Heart left ventricle (tissue), 13 donors: ENCODE data around the gene ITPR2.

Source experiments
- POLR2A ChIP-seq, 2 donors: fragments of 450-650 bp; IDR thresholded peaks; one replicate each; pipeline ENCODE4 v1.6.1; 2017; ENCODE audit warnings: antibody characterized with exemption in 2 of 2, mild to moderate bottlenecking in 2 of 2, moderate library complexity in 2 of 2
- TF ChIP-seq, protein P1 (sequence below), 12 donors: fragments of 200-600 bp; sonication (generic) in 4 of 12; IDR thresholded peaks; one replicate each; pipeline versions ENCODE4 v1.5.0 to v1.8.0; 2018 to 2022; ENCODE audit warnings: antibody characterized with exemption in 12 of 12, mild to moderate bottlenecking in 5 of 12
- donor health status: ischemic (EF 13 %, LVEDD 7.1; RV severe dilation, severe dysfunction).
- donor health status: DM: no; HTN: yes; CAD: no.
- donor health status: DM: no; HTN: no; CAD: no.
- donor health status: ischemic (EF 25% LVEDD 6.9; RV normal size, moderate dysfunction).
- donor health status: ischemic (EF 25% LVEDD 5.7; RV mildly dilated, moderate dysfunction).
- donor health status: ischemic (EF 35%, LVEDD 5.7; RV mildly dilated, moderate dysfunction).
- donor health status: nonischemic (EF 11% LVEDD 7.7; RV severe dilation, severe dysfunction).
- donor health status: DM: yes; HTN: yes; CAD: no.
- donor health status: PGD.
- donor health status: ischemic (EF 29% LVEDD 5.4; RV normal size, mild dysfunction).
- donor health status: nonischemic (EF 23%, LVEDD 6.1; RV moderate dilation, normal function).

- TF ChIP-seq, protein P1, sequence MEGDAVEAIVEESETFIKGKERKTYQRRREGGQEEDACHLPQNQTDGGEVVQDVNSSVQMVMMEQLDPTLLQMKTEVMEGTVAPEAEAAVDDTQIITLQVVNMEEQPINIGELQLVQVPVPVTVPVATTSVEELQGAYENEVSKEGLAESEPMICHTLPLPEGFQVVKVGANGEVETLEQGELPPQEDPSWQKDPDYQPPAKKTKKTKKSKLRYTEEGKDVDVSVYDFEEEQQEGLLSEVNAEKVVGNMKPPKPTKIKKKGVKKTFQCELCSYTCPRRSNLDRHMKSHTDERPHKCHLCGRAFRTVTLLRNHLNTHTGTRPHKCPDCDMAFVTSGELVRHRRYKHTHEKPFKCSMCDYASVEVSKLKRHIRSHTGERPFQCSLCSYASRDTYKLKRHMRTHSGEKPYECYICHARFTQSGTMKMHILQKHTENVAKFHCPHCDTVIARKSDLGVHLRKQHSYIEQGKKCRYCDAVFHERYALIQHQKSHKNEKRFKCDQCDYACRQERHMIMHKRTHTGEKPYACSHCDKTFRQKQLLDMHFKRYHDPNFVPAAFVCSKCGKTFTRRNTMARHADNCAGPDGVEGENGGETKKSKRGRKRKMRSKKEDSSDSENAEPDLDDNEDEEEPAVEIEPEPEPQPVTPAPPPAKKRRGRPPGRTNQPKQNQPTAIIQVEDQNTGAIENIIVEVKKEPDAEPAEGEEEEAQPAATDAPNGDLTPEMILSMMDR (IDR thresholded peaks at IDR 0.05): no peak
- TF ChIP-seq POLR2A (IDR thresholded peaks at IDR 0.05): no peak
These were observed 46.5 kb downstream of the ITPR2 start for GRCh38 chr12:26786491-26786864.
